ENCODE measurements around the gene CACHD1. TPM values are rescaled to one million over a fixed set of nuclear protein-coding genes. Genes with fewer than 3 reads are reported as not detected.
A peak's percentile ranks its signal among the peaks of the same experiment; 100 is the strongest.

Gene CACHD1
- total RNA-seq (2021; ENCODE audit: unreplicated experiment) (8.4 TPM), Bru-seq, nascent RNA (percentile 60 among the genes with signal in this experiment), BruChase-seq, experiment 1, labeled RNA remaining after a 6-hour chase (percentile 45 among the genes with signal in this experiment), BruChase-seq, experiment 2, labeled RNA remaining after a 2-hour chase (percentile 50 among the genes with signal in this experiment)
- polyA plus RNA-seq (2012): 4.6 and 4.7 TPM in 2 replicates
- long read RNA-seq, full-length matches to known transcripts: 4 of 6 reads
- long read RNA-seq, partial matches to known transcripts: 2 of 6 reads
- long read RNA-seq, other reads (novel, unspliced or antisense): 0 of 6 reads

GRCh38 chr1:64469977-64470664 is at the start of gene CACHD1:
CACHD1 (plus strand) TSS chr1:64470129; CDS start chr1:64470745, 616 bp downstream.
- peak; percentile 52 for DNase-seq (ENCODE audit: low read depth, low spot score)
- ChIA-PET CTCF (no interaction called here), RAD21 (ENCODE audit: low non-redundant PET in 1 of 2, low total read pairs in 2 of 2, uncharacterized antibody in 2 of 2, unreplicated experiment in 2 of 2) (no interaction called here), POLR2A (no interaction called here)
- Histone ChIP-seq H3K36me3 (ENCODE audit: control insufficient read depth in 1 of 2, insufficient read depth in 2 of 2, low read length in 2 of 2) (no peaks in the 10 kb centered on the region), H3K79me2 (ENCODE audit: insufficient read depth, low read length) (peaks cover 15% of the 10 kb centered on the region), H4K20me1 (ENCODE audit: insufficient read depth) (no peaks in the 10 kb centered on the region), H2AFZ (ENCODE audit: low read depth, low read length, poor library complexity, severe bottlenecking) (peak within 1 kb of the TSS; percentile 79), H3K9me3 (ENCODE audit: control insufficient read depth in 1 of 2, insufficient read depth in 1 of 2, low read depth in 1 of 2, low read length in 2 of 2) (no peaks in the 10 kb centered on the region), H3K4me3 (replicated peaks in 1 of 2; ENCODE audit: low read depth in 1 of 2, low read length in 2 of 2) (peak within 1 kb of the TSS; percentile 50 to 78), H3K27me3 (ENCODE audit: insufficient read depth, low read length) (no peaks in the 10 kb centered on the region), H3K4me1 (ENCODE audit: control insufficient read depth in 1 of 2, insufficient read depth in 2 of 2, low read length in 2 of 2) (peaks cover 8 to 19% of the 10 kb centered on the region in 2 experiments; a peak in 3 of 4 replicates), H3K27ac (ENCODE audit: low read depth, low read length) (peak within 1 kb of the TSS; percentile 72), H3K9ac (ENCODE audit: low read length) (peak within 1 kb of the TSS; percentile 75), H3K4me2 (ENCODE audit: low read length) (peak within 1 kb of the TSS; percentile 99), H3K9me2 (ENCODE audit: insufficient read depth) (no peaks in the 10 kb centered on the region)
- intact Hi-C loops (cut with micrococcal nuclease): loop anchor here (10.0 kb wide), 1 partner anchor 355 kb away; no protein-coding TSS in a partner anchor
- peak; percentile 81 for ATAC-seq
- no TSS peak for BruUV-seq (replicated peaks)
- TF ChIP-seq ZBTB33 (IDR thresholded peaks at IDR 0.05; ENCODE audit: extremely low read depth, insufficient replicate concordance, low read length) (no peak), CBX3 (IDR thresholded peaks at IDR 0.05; ENCODE audit: low read depth) (0 out of 2 replicates have a peak, but pooled peaks have one; percentile 16), SP1 (IDR thresholded peaks at IDR 0.05; ENCODE audit: low read depth) (no peak), EZH2phosphoT487 (IDR thresholded peaks at IDR 0.05; ENCODE audit: borderline replicate concordance) (no peak), ATF3 (IDR thresholded peaks at IDR 0.05) (no peak), JUND (IDR thresholded peaks at IDR 0.05) (no peak), RAD21 (IDR thresholded peaks at IDR 0.05; ENCODE audit: low read depth) (peak; percentile 45), CTCF (IDR thresholded peaks at IDR 0.05 in 2 of 3, conservative IDR thresholded peaks at IDR 0.05 in 1 of 3; ENCODE audit: borderline replicate concordance in 1 of 3, insufficient read depth in 1 of 3, low read depth in 2 of 3, low read length in 2 of 3) (peak in 1 of 3 experiments; percentile 8; a peak in 1 of 6 replicates), ELF1 (IDR thresholded peaks at IDR 0.05; ENCODE audit: borderline replicate concordance, low read depth) (no peak), ZFX (IDR thresholded peaks at IDR 0.05) (peak; percentile 81; the same call in 1 of the 2 replicates), FOSL1 (IDR thresholded peaks at IDR 0.05; ENCODE audit: low read depth) (no peak), MAX (IDR thresholded peaks at IDR 0.05) (no peak; the same call in none of the 2 replicates), SIN3A (IDR thresholded peaks at IDR 0.05; ENCODE audit: low read depth) (peak; percentile 44), EGR1 (IDR thresholded peaks at IDR 0.05; ENCODE audit: low read depth) (no peak), ZNF274 (IDR thresholded peaks at IDR 0.05; ENCODE audit: low read depth, low read length) (no peak), REST (IDR thresholded peaks at IDR 0.05; ENCODE audit: low read depth) (no peak), CEBPB (IDR thresholded peaks at IDR 0.05; ENCODE audit: low read depth) (no peak), EZH2 (IDR thresholded peaks at IDR 0.05) (no peak)

Data from HCT116 (cell line).